Breast epithelium (tissue), 4 donors: ENCODE results near the gene CD302. TPM values are rescaled to one million over a fixed set of nuclear protein-coding genes. Genes with fewer than 3 reads are reported as not detected.
"Not testable (repeated sequence)": the region's sequence is repeated elsewhere in the genome, so short reads cannot be mapped to it uniquely, and the experiment has no call there.

Source experiments
- DNase-seq, 2 donors: peaks; one replicate each; pipeline ENCODE4 v3.0.0-alpha.2; 2019; ENCODE audit warnings: low spot score in 2 of 2
- H3K27ac ChIP-seq, 2 donors: fragments of 200-600 bp; sonication (generic) in 1 of 2; one replicate each; pipeline ENCODE4 v1.5.1; 2016 to 2019; ENCODE audit warnings: mild to moderate bottlenecking in 1 of 2
- H3K27me3 ChIP-seq, 2 donors: fragments of 200-600 bp; sonication (generic) in 1 of 2; one replicate each; pipeline versions ENCODE4 v1.5.1 to v1.6.0; 2017 to 2019; ENCODE audit warnings: control low read depth in 1 of 2, mild to moderate bottlenecking in 1 of 2
- H3K36me3 ChIP-seq: fragments of 200-600 bp; one replicate; pipeline ENCODE4 v1.5.1; 2019
- H3K4me1 ChIP-seq, 2 donors: fragments of 200-600 bp; sonication (generic); one replicate each; pipeline ENCODE4 v1.5.1; 2016 to 2019; ENCODE audit warnings: control low read depth in 1 of 2
- H3K4me3 ChIP-seq, 3 donors: fragments of 200-600 bp; sonication (generic); 1 replicate in 2 of 3; 2 replicates in 1 of 3; pipeline ENCODE4 v1.5.1; 2016 to 2019; ENCODE audit warnings: mild to moderate bottlenecking in 3 of 3, moderate library complexity in 2 of 3
- H3K9me3 ChIP-seq, 2 donors: fragments of 200-600 bp; sonication (generic) in 1 of 2; one replicate each; pipeline ENCODE4 v1.5.1; 2016 to 2019; ENCODE audit warnings: control low read depth in 1 of 2
- POLR2A ChIP-seq: fragments of 450-650 bp; IDR thresholded peaks from one replicate; pipeline ENCODE4 v1.6.1; 2016; ENCODE audit warnings: antibody characterized with exemption, mild to moderate bottlenecking, moderate library complexity
- POLR2AphosphoS5 ChIP-seq, 3 donors: sonication (generic); formaldehyde crosslinking; IDR thresholded peaks; one replicate each; pipeline ENCODE4 v1.6.1; 2017; ENCODE audit warnings: antibody characterized with exemption in 3 of 3
- intact Hi-C: fragments of 100-400 bp; cut with DNase I; formaldehyde crosslinking; loops from one replicate; pipeline ENCODE4 v1.15.1; 2023; ENCODE audit warnings: low total_unique reads
- total RNA-seq, 3 donors: library from RNA; depleted of rRNA; stranded (reverse); fragments of >200 nt; gene quantifications; one replicate each; pipeline ENCODE4 v1.1.0, GENCODE V29; 2016
- TF ChIP-seq, protein P1 (sequence below), 3 donors: fragments of 450-650 bp; IDR thresholded peaks; one replicate each; pipeline ENCODE4 v1.5.1; 2016 to 2017; ENCODE audit warnings: antibody characterized with exemption in 3 of 3, mild to moderate bottlenecking in 3 of 3, moderate library complexity in 3 of 3

The CD302 gene
- total RNA-seq, 3 donors from 2014 or later = 61.0 to 141 (median 105) TPM

DNA sequence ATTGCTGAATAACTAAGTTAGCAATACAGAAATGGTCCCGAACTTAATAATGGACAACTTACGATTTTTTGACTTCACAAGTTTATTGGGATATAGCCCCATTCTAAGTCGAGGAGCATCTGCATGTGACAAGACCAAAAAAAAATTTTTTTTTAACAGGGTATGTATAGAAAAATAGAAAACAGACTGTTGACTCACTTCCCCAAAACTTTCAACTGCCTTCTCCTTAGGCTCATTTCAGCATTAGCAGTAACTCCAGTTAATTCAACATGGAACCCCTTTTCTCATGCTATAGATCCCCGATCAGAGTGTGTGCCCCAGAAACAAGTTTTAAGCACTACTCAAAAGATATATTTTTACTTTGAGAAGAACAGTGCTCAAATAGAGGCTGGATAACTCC, 5.4 kb downstream of the CD302 start:
- H3K27ac ChIP-seq = no peak overlapping the region
- TF ChIP-seq, protein P1, sequence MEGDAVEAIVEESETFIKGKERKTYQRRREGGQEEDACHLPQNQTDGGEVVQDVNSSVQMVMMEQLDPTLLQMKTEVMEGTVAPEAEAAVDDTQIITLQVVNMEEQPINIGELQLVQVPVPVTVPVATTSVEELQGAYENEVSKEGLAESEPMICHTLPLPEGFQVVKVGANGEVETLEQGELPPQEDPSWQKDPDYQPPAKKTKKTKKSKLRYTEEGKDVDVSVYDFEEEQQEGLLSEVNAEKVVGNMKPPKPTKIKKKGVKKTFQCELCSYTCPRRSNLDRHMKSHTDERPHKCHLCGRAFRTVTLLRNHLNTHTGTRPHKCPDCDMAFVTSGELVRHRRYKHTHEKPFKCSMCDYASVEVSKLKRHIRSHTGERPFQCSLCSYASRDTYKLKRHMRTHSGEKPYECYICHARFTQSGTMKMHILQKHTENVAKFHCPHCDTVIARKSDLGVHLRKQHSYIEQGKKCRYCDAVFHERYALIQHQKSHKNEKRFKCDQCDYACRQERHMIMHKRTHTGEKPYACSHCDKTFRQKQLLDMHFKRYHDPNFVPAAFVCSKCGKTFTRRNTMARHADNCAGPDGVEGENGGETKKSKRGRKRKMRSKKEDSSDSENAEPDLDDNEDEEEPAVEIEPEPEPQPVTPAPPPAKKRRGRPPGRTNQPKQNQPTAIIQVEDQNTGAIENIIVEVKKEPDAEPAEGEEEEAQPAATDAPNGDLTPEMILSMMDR (IDR thresholded peaks at IDR 0.05) = no peak
- TF ChIP-seq POLR2AphosphoS5 (IDR thresholded peaks at IDR 0.05) = no peak
- no peak for TF ChIP-seq POLR2A
- no peaks in the 10 kb centered on the region for H3K4me1 ChIP-seq
- H3K9me3 ChIP-seq = no peaks in the 10 kb centered on the region
- intact Hi-C loops = no loop called here
- H3K36me3 ChIP-seq = no peaks in the 10 kb centered on the region
- H3K4me3 ChIP-seq = no peak overlapping the region
- no peaks in the 10 kb centered on the region for H3K27me3 ChIP-seq
- no peak for DNase-seq

DNA sequence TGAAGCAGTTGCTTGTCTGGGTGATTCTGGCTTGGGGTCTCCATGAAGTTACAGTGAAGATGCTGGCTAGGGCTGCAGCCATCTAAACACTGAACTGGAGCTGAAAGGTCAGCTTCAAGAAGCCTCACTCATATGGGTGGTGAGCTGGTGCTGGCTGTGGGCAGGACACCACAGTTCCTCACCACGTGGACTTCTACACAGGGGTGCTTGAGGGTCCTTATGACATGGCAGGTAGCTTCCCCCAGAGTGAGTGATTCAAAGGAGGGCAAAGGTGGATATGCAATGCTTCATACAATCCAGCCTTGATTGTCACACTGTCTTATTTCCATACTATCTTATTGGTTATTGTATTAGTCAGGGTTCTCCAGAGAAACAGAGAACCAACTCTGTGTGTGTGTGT, 6.0 kb downstream of the CD302 start:
- Histone ChIP-seq H3K36me3 (no peaks in the 10 kb centered on the region), H3K4me1 (no peaks in the 10 kb centered on the region), H3K27ac (no peak overlapping the region), H3K4me3 (no peak overlapping the region), H3K9me3 (no peaks in the 10 kb centered on the region), H3K27me3 (no peaks in the 10 kb centered on the region)
- intact Hi-C loops = no loop called here
- TF ChIP-seq POLR2AphosphoS5 (IDR thresholded peaks at IDR 0.05) (no peak), POLR2A (no peak)
- TF ChIP-seq, protein P1 (IDR thresholded peaks at IDR 0.05) = no peak
- DNase-seq = no peak

DNA sequence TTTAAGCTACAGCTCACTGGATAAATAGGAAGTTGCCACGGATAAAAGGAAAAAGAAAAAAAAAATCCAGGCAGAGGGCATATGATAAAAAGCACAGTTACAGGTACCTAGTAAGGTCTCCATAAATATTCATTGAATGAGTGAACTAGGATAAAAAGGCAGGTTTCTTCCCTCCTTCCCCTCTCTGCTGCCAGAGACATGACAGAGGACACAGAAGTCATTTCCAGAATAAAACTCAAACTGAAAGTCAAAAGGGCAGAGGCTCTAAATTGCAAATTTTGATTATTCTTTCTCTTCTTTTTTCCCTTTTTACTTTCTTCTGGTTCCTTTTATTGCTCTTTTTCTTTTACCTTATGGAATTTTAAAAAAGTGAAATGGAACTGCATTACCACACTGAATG, 7.7 kb downstream of the CD302 start:
- Histone ChIP-seq H3K4me1 (no peaks in the 10 kb centered on the region), H3K4me3 (no peak overlapping the region), H3K27me3 (no peaks in the 10 kb centered on the region), H3K27ac (no peak overlapping the region), H3K9me3 (no peaks in the 10 kb centered on the region), H3K36me3 (no peaks in the 10 kb centered on the region)
- DNase-seq = no peak
- intact Hi-C loops = no loop called here
- TF ChIP-seq, protein P1 (IDR thresholded peaks at IDR 0.05) = no peak
- no peak for TF ChIP-seq POLR2A
- no peak for TF ChIP-seq POLR2AphosphoS5 (IDR thresholded peaks at IDR 0.05)

DNA sequence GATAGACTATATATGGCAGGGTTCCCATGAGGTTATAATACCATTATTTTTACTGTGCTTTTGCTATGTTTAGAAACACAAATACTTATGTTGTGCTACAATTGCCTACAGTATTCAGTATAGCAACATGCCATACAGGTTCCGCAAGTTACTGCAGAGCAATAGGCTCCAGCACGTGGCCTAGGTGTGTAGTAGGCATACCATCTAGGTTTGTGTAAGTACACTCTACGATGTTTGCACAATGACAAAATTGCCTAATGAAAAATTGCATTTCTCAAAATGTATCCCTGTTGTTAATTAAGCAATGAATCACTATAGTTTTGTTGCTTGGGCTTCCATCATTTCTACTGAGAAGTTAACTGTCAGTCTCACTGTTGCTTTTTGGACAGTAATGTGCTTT, 9.8 kb downstream of the CD302 start:
- H3K4me3 ChIP-seq = no peak overlapping the region
- no peaks in the 10 kb centered on the region for H3K36me3 ChIP-seq
- H3K27ac ChIP-seq = no peak overlapping the region
- H3K9me3 ChIP-seq = no peaks in the 10 kb centered on the region
- no peak for TF ChIP-seq POLR2A
- TF ChIP-seq POLR2AphosphoS5 (IDR thresholded peaks at IDR 0.05) = no peak
- TF ChIP-seq, protein P1 (IDR thresholded peaks at IDR 0.05) = no peak
- no peaks in the 10 kb centered on the region for H3K27me3 ChIP-seq
- intact Hi-C loops = no loop called here
- no peaks in the 10 kb centered on the region for H3K4me1 ChIP-seq
- DNase-seq = no peak

DNA sequence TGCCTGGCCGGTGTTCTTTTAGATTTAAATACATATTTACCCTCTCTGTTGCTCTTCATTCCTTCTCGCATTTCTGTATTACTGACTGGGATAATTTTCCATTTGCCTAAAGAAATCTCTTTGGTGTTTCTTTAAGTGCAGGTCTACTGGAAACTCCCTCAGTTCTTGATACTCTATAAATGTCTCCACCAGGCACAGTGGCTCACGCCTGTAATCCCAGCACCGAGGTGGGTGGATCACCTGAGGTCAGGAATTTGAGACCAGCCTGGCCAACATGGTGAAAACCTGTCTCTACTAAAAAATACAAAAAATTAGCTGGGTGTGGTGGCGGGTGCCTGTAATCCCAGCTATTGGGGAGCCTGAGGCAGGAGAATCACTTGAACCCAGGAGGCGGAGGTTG, 10.4 kb downstream of the CD302 start:
- H3K4me1 ChIP-seq, DNase-seq, H3K27ac ChIP-seq, H3K36me3 ChIP-seq, intact Hi-C loops, H3K4me3 ChIP-seq, H3K27me3 ChIP-seq, H3K9me3 ChIP-seq: not testable (repeated sequence)

DNA sequence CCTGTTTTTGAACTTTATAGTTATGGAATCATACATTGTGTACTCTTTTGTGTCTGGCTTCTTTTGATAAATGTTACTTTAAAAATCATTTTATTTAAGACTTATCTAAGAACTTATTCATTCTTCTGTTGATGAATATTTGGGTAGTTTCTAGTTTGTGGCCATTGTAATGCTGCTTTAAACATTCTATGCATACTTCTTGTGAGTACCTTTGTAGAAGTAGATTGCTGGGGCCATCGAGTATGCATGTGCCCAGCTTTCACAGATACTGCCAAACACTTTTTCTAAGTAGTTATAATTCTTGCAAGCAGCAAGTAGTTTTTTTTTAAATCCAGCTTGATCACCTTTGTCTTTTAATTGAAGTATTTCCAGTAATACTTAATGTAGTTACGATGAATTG, 11.1 kb downstream of the CD302 start:
- no peaks in the 10 kb centered on the region for H3K27me3 ChIP-seq
- intact Hi-C loops = no loop called here
- TF ChIP-seq, protein P1 (IDR thresholded peaks at IDR 0.05) = no peak
- TF ChIP-seq POLR2AphosphoS5 (IDR thresholded peaks at IDR 0.05) (no peak), POLR2A (no peak)
- H3K4me3 ChIP-seq = no peak overlapping the region
- no peak overlapping the region for H3K27ac ChIP-seq
- no peaks in the 10 kb centered on the region for H3K4me1 ChIP-seq
- no peaks in the 10 kb centered on the region for H3K36me3 ChIP-seq
- H3K9me3 ChIP-seq = no peaks in the 10 kb centered on the region
- no peak for DNase-seq
